Smooth muscle cell (in vitro differentiated cells): ENCODE measurements around the gene MERTK. TPM values are rescaled to one million over a fixed set of nuclear protein-coding genes. Genes with fewer than 3 reads are reported as not detected.
A peak's percentile ranks its signal among the peaks of the same experiment; 100 is the strongest.

Experiments
- DNase-seq: peaks from one replicate; lab custom pipeline; 2025; ENCODE audit not compliant: unreplicated experiment; lab: John Stamatoyannopoulos, UW
- H2AFZ ChIP-seq: fragments of 200-600 bp; sonication (generic); 2 replicates; pipeline ENCODE4 v1.6.0; 2016; ENCODE audit warnings: antibody characterized with exemption, low read depth, mild to moderate bottlenecking
- H3F3A ChIP-seq: fragments of 200-600 bp; sonication (generic); 2 replicates; pipeline ENCODE4 v1.6.0; 2017; ENCODE audit warnings: antibody characterized with exemption, low read depth
- H3K27ac ChIP-seq: fragments of 200-600 bp; sonication (generic); 2 replicates; pipeline ENCODE4 v1.5.1; 2016; ENCODE audit warnings: low read depth, mild to moderate bottlenecking
- H3K27me3 ChIP-seq: fragments of 200-600 bp; sonication (generic); 2 replicates; pipeline ENCODE4 v1.6.1; 2016; ENCODE audit warnings: low read depth, mild to moderate bottlenecking
- H3K36me3 ChIP-seq: fragments of 200-600 bp; sonication (generic); 2 replicates; pipeline ENCODE4 v1.5.1; 2016; ENCODE audit warnings: low read depth
- H3K4me1 ChIP-seq: fragments of 200-600 bp; sonication (generic); 2 replicates; pipeline ENCODE4 v1.5.1; 2016; ENCODE audit warnings: low read depth
- H3K4me2 ChIP-seq: fragments of 200-600 bp; sonication (generic); 2 replicates; pipeline ENCODE4 v1.6.0; 2016; ENCODE audit warnings: mild to moderate bottlenecking
- H3K4me3 ChIP-seq: fragments of 200-600 bp; sonication (generic); 2 replicates; pipeline ENCODE4 v1.5.1; 2016; ENCODE audit warnings: mild to moderate bottlenecking
- H3K79me2 ChIP-seq: fragments of 200-600 bp; sonication (generic); 2 replicates; pipeline ENCODE4 v1.6.0; 2016; ENCODE audit warnings: low read depth, mild to moderate bottlenecking
- H3K9ac ChIP-seq: fragments of 200-600 bp; sonication (generic); 2 replicates; pipeline ENCODE4 v1.6.0; 2016; ENCODE audit warnings: low read depth
- H3K9me3 ChIP-seq: fragments of 200-600 bp; sonication (generic); replicated peaks from 2 replicates; pipeline ENCODE4 v1.5.1; 2016; ENCODE audit warnings: low read depth
- H4K20me1 ChIP-seq: fragments of 200-600 bp; sonication (generic); 2 replicates; pipeline ENCODE4 v1.6.0; 2016; ENCODE audit warnings: low read depth
- CTCF ChIP-seq: fragments of 200-600 bp; sonication (generic); IDR thresholded peaks from 2 replicates; pipeline ENCODE4 v1.5.1; 2017; ENCODE audit warnings: borderline replicate concordance, mild to moderate bottlenecking, antibody characterized with exemption; ENCODE audit not compliant: insufficient read depth, poor library complexity, severe bottlenecking
- WGBS: methylation state at CpG from one replicate; pipeline ENCODE4 v1.1.7; 2016; ENCODE audit warnings: low lambda C conversion rate; 5-methylcytosine and 5-hydroxymethylcytosine counted together
- polyA plus RNA-seq: library from polyadenylated mRNA; unstranded; fragments of >200 nt; fragmentation: Nextera tagmentation; extraction: Ambion mirVana; gene quantifications from 2 replicates; pipeline ENCODE4 v1.2.1, GENCODE V29; 2016
- total RNA-seq: library from RNA; depleted of rRNA; stranded (reverse); fragments of >200 nt; gene quantifications from 2 replicates; pipeline ENCODE4 v1.2.3, GENCODE V29; 2014

MERTK gene
- total and polyA plus RNA-seq, 2 experiments from 2014 or later, result 5.1 to 9.4 TPM

DNA sequence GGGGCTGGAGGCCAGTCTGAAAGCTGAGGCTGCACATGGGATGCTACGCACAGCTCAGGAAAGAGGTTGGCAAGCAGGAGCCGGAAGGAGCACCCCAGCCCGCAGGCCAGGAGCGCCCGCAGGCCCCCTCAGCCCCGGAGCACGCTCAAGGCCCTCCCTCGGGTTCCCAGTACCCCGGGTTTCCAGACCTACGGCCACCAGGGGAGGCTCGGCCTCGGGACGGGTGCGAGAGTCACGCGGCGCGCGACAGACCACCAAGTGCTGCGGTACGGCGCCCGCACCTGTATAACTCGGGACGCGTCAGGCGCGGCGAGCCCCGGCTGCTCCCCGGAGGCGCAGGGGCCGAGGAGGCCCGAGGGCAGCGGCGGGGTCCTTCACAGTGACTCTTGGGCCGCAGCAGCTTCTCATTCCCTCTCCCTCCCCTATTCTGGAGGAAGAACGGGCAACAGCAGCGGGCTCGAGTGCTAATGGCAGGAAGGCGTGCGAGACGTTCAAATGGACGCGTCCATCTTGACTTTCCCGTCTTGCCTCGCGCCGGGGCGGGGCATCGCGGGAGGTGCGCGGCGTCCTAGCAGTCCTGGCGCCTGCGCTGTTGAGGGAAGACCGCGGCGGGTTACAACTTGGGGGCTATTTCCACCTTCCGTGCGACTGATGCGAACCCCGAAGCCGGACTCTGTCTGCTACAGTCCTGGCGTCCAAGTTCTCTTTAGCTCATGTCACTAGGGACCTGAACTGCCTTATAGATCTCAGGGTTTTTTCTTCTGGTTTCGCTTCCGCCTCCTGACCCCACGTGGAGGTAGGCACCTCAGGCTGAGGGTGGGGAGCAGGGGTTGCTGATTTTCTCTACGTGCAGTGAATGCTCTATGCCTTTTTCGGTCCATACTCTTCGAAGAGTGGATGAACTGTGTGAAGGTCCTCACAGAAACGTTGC is 14.5 kb upstream of the MERTK start, which contains the start of gene ANAPC1:
TSS of gene ANAPC1 (minus strand) at position 533 of the 931 bp plus-strand sequence. CDS start 3,368 bp downstream, outside the sequence.
- TF ChIP-seq CTCF, result no peak
- WGBS, result 2% methylated on average over 73 of the region's 73 CpGs
- Histone ChIP-seq H3K4me3 (peak within 1 kb of the TSS; percentile 89), H3K79me2 (peaks cover 19% of the 10 kb centered on the region), H4K20me1 (no peaks in the 10 kb centered on the region), H3K4me1 (peaks cover 5% of the 10 kb centered on the region), H3K4me2 (peak within 1 kb of the TSS; percentile 95), H3K36me3 (no peaks in the 10 kb centered on the region), H3K9ac (peak within 1 kb of the TSS; percentile 80), H3K27ac (peak within 1 kb of the TSS; percentile 30), H2AFZ (peak within 1 kb of the TSS; percentile 100), H3F3A (no peaks in the 10 kb centered on the region), H3K9me3 (no peaks in the 10 kb centered on the region), H3K27me3 (no peaks in the 10 kb centered on the region)
- DNase-seq, result peak; percentile 50

- peaks cover 5% of the 10 kb centered on the region for H3K4me1 ChIP-seq
- H3K36me3 ChIP-seq, result no peaks in the 10 kb centered on the region
- 30% methylated on average over 11 of the region's 11 CpGs for WGBS
- no peak for TF ChIP-seq CTCF
- no peaks in the 10 kb centered on the region for H3F3A ChIP-seq
- H3K27ac ChIP-seq, result peak overlapping the region; percentile 30
- no peaks in the 10 kb centered on the region for H3K27me3 ChIP-seq
- H3K4me3 ChIP-seq, result peak overlapping the region; percentile 89
- H2AFZ ChIP-seq, result peak overlapping the region; percentile 100
- H4K20me1 ChIP-seq, result no peaks in the 10 kb centered on the region
- no peaks in the 10 kb centered on the region for H3K9me3 ChIP-seq
- no peak for DNase-seq
- peak overlapping the region; percentile 95 for H3K4me2 ChIP-seq
- H3K79me2 ChIP-seq, result peaks cover 19% of the 10 kb centered on the region
- H3K9ac ChIP-seq, result peak overlapping the region; percentile 80
Observed at GRCh38 chr2:111884592-111884964, 13.8 kb upstream of the MERTK start.

DNA sequence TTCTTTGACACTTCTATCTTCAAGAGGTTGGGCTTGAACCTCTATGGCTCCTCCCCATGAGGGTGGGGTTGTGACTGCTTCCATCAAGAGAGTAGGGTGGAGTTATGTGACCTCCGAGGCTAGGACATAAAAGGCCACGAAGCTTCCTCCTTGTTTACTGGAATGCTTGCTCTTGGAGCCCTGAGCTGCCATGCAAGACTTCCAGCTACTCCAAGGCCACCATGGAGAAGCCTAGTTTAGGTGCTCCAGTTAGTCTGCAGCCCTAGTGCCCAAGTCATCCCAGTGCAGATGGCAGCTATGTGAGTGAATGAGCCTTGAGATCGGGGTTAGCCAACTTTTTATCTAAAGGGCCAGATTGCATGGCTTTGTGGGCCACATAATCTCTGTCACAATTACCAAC is 2.4 kb upstream of the MERTK start:
- peaks cover 2% of the 10 kb centered on the region for H3K79me2 ChIP-seq
- TF ChIP-seq CTCF, result no peak
- no peaks in the 10 kb centered on the region for H3K36me3 ChIP-seq
- no peak overlapping the region for H3K27ac ChIP-seq
- no peak overlapping the region for H3K4me3 ChIP-seq
- H3K4me1 ChIP-seq, result peaks cover 3% of the 10 kb centered on the region
- H3K4me2 ChIP-seq, result no peak overlapping the region
- H3K27me3 ChIP-seq, result no peaks in the 10 kb centered on the region
- no peak overlapping the region for H3K9ac ChIP-seq
- no peaks in the 10 kb centered on the region for H3F3A ChIP-seq
- no peak for DNase-seq
- no peaks in the 10 kb centered on the region for H3K9me3 ChIP-seq
- WGBS, result 77% methylated on average over 3 of the region's 3 CpGs
- no peak overlapping the region for H2AFZ ChIP-seq
- no peaks in the 10 kb centered on the region for H4K20me1 ChIP-seq
